ENCODE results near the gene ORMDL2.

DNA sequence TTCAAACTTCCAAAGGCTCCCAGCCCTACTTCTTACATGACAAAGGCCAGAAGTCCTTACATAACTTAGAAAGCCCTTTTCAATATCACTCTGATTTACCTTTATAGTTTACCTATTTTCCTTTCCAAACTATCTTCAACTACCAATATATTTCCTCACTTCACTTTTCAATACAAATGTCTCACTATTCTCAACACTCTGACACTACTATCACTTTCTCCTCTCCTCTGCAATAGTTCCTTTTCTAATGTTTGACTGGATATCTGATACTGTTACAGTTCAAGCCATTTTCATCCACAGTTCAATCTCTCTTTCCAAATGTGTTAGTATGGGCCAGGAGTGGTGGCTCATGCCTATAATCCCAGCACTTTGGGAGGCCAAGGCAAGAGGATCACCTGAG, 3.6 kb upstream of the ORMDL2 start:
- TF ChIP-seq ARNTL (CRISPR knock-in tag; IDR thresholded peaks at IDR 0.05; ENCODE audit: borderline replicate concordance, low read depth) = no peak
- no peak for TF ChIP-seq ZFP3 (CRISPR knock-in tag; IDR thresholded peaks at IDR 0.05)
- no peak for TF ChIP-seq RARB (CRISPR knock-in tag; IDR thresholded peaks at IDR 0.05)
- TF ChIP-seq, protein P1, sequence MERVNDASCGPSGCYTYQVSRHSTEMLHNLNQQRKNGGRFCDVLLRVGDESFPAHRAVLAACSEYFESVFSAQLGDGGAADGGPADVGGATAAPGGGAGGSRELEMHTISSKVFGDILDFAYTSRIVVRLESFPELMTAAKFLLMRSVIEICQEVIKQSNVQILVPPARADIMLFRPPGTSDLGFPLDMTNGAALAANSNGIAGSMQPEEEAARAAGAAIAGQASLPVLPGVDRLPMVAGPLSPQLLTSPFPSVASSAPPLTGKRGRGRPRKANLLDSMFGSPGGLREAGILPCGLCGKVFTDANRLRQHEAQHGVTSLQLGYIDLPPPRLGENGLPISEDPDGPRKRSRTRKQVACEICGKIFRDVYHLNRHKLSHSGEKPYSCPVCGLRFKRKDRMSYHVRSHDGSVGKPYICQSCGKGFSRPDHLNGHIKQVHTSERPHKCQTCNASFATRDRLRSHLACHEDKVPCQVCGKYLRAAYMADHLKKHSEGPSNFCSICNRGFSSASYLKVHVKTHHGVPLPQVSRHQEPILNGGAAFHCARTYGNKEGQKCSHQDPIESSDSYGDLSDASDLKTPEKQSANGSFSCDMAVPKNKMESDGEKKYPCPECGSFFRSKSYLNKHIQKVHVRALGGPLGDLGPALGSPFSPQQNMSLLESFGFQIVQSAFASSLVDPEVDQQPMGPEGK (CRISPR knock-in tag; IDR thresholded peaks at IDR 0.05; ENCODE audit: borderline replicate concordance) = no peak
- TF ChIP-seq CSDC2 (CRISPR knock-in tag; IDR thresholded peaks at IDR 0.05) = no peak
- no peak for TF ChIP-seq ZFP30 (CRISPR knock-in tag; IDR thresholded peaks at IDR 0.05)

All from SK-N-SH treated with all-trans-retinoic acid at 6 μM for 48 hours (cell line).